Stimulated activated CD4-positive, alpha-beta T cell treated with anti-CD3 and anti-CD28 coated beads, Interleukin-4, amount 100 ng/mL, for 24 hours (primary cell): ENCODE measurements around the gene PHACTR2.

ENCODE experiments used
- DNase-seq: peaks from one replicate; pipeline ENCODE4 v3.0.0-alpha.2; 2020

PHACTR2 gene

GRCh38 chr6:143743301-143744166, 65.8 kb downstream of the PHACTR2 start:
- no peak for DNase-seq

GRCh38 chr6:143744551-143745165, 66.9 kb downstream of the PHACTR2 start:
- no peak for DNase-seq

- DNase-seq = no peak
These were observed 67.7 kb downstream of the PHACTR2 start for GRCh38 chr6:143745166-143746133.

DNA sequence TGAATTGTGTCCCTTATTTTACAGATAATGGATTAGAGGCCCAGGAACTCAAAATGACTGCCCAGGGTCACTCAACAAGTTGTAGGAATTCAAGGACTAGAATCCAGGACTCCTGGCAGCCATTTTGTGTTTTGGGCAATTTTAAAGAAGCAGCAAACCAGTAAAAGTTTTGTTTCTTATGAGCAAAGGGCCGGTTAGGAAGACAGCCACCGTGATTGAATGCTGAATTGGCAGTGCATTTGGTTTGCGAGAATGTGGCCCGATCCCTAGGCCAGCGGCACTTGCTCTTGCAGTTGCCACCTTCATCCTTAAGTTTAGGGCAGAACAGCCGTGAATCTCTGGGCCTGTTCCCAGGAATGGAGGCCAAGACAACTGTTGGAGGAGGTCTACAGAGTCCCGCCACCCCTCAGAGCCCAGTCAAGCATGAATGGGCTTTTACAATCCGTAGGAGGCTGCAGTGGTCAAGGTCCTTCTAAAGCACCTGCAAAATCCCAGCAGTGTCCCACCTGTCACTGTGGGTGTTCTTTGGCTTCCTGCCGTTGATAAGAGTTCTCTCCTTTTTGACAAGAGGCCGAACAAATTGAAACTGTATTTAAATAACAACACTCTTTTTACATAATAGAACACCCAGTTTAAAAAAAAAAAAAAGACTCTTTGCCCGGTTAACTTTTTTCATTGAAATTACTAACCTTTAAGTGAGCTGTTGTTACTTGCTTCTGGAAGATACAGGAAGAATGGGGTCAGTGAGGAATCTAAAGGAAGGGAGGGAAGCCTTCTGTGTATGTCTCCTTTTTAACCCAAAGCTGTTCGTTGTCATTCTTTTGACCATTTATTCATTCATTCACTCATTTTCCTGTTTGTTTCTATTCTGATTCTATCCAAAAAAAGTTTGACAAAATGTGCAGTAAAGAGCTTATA, 68.7 kb downstream of the PHACTR2 start:
- no peak for DNase-seq

GRCh38 chr6:143747347-143747842, 69.6 kb downstream of the PHACTR2 start:
- no peak for DNase-seq

DNA sequence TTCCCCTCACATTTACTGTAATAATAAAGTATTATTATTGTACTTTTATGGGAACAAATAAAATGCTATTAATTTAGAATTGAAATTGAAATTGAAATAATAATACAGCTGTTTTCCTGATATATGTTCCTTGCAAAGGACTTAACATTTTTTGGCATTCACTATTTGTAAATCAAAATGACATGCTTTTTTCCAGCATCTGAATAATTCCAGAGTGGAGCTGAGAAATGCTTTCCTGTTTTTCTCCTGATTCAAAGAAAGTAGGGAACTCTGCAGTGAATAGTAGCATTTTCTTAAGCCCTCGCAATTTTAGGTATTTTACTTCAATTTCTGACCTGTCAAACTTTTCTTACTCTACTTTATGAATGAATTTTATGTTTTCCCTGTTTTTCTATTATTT, 72.1 kb downstream of the PHACTR2 start:
- DNase-seq = no peak

- no peak for DNase-seq
These were observed 73.1 kb downstream of the PHACTR2 start for GRCh38 chr6:143750877-143751276.

DNA sequence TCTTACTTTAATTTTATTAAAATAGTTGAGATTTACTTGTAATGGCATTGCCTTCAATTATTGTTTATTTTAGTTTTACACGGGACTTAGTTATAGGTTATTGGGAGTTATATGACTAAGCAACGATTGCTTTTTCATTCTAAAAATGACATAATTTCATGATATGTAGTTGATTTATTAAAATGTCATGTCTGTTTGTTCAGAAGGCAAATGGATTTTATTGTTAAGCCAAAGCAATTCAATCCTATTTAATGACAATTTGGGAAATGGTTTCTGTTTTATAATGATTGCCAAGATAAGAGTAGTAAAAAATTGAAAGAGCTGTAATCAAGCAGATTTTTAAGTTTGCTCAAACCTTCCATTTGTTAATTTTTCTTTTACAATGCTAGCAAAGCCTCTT, 74.7 kb downstream of the PHACTR2 start:
- no peak for DNase-seq

DNA sequence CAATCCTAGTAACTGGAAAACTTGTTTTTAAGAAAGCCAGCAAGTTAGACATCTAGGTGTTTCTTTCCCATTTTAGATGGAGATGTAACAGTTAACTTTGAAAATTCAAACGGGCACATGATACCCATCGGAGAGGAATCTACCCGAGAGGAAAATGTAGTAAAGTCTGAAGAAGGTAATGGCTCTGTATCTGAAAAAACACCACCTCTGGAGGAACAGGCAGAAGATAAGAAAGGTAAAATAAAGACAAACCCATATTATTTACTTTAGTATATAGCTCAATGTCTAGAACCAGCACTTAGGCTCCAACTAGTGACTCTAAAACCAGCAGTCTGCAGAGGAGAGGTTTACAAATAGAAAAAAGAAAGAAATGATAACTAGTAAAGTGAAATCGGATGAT, 75.9 kb downstream of the PHACTR2 start:
- no peak for DNase-seq

GRCh38 chr6:143754204-143754603, 76.4 kb downstream of the PHACTR2 start:
- DNase-seq = no peak

DNA sequence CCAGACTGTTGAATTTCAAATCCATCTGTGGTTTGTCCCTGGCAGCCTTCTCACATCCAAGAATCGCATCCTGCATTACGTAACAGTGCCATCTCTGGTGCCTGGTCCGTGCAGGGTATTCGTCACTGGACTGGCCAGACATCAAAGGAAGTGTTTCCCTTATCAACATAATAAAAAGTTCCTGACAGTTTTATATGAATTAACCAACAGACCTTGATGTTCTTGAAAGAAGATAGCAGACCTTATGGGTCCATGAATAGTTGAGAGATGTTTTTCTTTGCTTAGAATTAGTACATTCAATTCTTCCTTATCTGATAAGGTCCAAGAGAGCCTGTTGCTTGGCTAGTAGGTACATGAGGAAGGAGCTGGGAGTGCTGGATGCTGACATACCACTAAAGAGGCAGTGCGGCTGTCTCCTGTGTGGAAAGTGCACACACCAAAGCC, 77.6 kb downstream of the PHACTR2 start:
- DNase-seq = no peak

- no peak for DNase-seq
These were observed 79.6 kb downstream of the PHACTR2 start for GRCh38 chr6:143757346-143757832.

- DNase-seq = no peak
These were observed 80.8 kb downstream of the PHACTR2 start for GRCh38 chr6:143758551-143758950.

DNA sequence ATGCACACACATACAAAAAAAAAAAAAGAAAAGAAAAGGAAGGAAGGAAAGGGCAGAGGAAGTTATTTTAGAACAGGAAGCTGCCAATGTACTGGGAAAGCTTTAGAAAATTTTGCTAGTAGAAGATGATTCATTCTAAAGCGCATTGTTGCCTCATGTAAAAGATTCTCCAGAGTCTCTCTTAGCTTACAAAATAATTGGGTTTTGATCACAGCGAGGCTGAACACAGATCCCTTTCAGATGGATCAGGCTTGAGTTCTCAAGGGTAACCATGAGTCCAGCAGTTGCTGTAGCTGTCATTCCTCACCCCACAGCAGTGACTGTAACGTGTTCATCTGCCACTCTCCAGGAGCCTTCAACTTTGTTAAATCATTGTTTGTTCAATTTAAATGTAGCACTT, 81.9 kb downstream of the PHACTR2 start:
- DNase-seq = no peak

DNA sequence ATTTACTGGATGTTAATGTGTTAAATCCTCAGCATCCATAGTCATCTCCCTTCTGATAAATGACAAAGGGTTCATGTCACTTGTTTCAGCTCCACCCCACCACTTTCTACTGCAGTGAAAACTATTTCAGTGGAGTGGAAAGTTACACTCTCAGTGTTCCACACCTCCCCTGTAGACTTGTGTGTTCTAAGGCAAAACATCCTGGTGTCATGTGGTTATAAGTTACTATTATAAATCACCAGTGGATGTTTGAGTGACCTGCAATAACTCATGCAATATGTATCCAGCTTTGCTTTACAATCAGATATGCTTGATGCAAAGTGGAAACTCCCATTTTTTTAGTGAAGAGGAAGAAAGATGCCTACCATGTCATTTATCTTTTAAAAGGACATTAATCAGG, 83.3 kb downstream of the PHACTR2 start:
- DNase-seq = no peak

GRCh38 chr6:143762126-143762525, 84.4 kb downstream of the PHACTR2 start:
- no peak for DNase-seq

DNA sequence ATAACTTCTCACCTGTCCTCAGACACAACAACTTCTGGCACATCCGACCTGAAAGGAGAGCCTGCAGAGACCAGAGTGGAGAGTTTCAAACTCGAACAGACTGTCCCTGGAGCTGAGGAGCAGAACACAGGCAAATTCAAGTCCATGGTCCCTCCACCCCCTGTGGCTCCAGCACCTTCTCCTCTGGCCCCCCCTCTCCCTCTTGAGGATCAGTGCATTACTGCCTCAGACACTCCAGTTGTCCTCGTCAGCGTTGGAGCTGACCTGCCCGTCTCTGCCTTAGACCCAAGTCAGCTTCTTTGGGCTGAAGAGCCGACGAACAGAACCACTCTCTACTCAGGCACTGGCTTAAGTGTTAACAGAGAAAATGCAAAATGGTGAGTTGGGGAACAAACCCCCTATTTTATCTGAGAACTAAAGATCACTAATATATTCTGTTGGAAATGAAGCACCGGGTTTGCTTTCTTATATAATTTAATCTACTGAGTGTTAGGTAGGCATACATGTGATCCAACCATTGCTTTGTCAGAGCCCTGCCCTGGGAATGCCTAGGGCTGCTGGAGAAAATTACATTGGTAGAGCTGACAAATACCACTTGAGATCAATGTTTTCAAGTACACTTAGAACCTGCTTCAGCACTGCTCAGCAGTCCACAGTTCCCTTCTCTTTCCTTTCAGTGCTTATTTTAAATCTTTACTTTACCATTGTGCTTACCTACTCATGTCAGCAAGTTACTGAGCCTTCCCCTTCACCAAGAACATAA, 87.8 kb downstream of the PHACTR2 start:
- DNase-seq = no peak

DNA sequence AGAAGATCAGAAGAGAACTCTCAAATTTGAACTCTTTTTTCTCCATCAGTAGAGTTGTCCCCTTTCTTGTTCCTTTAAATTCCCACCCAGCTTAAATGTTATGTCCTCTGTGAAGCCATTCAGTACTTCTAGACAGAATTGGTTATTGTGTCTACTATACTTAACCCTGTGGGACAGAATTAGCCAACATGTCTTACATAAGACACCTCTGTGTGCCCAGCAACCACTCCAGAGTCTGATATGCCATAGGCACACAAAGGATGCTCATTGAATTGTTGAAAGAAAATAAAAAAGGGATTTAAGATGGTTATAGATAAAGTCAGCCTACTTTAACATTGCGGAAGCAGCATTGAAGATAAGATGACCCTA, 88.4 kb downstream of the PHACTR2 start:
- DNase-seq = no peak

DNA sequence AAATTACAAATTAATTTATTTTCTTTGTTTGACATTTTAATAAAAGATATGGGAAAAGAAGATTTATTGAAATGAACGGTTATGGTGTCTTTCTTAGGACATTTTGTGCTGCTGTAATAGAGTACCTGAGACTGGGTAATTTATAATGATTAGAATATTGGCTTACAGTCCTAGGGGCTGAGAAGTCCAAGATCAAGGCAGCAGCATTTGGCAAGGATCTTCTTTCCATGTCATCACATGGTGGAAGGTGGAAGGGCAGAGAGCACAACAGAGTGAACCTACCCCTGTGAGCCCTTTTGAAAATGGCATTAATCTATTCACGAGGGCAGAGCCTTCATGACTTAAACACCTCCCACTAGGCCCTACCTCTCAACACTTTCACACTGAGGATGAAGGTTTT, 89.7 kb downstream of the PHACTR2 start:
- no peak for DNase-seq

DNA sequence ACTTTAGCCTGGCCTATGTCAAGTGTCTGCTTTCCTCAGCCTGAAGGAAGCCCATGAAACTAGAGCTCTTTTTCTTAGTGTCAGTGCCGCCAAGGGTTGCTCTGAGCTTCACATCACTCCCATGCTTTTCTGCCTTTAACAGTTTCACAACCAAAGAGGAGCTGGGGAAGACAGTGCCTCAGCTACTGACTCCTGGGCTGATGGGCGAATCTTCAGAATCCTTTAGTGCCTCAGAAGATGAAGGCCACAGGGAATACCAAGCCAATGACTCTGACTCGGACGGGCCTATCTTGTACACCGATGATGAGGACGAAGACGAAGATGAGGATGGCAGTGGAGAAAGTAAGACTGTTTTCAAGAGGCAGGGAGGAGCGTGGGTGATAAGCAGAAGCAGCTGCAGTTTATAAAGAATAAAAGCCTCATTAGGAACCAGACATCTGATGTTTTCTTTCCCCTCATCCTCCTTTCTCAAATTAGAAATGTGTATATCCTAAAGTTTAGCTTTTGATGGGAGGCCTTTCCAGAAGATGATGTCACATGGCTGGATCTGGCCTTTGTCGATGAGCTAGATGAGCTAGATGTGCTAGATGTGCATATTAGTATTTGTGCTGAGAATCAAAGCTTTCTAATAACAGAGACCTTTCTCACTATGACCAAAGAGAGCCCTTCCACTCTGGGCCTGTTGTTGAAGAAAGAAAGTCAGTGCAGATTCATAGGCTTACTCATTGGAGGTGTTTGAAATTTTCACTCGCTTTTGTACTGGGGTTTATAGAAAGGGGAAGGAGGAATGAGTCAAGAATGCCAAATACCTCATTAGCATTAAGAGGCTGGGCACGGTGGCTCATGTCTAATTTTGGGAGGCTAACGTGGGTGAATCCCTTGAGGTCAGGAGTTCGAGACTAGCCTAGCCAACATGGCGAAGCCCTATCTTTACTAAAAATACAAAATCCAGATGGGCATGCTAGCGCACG, 94.6 kb downstream of the PHACTR2 start:
- DNase-seq = no peak
